Measurements from ENCODE around the gene LCN12. TPM values are rescaled to one million over a fixed set of nuclear protein-coding genes. Genes with fewer than 3 reads are reported as not detected.

The LCN12 gene
- total RNA-seq = not detected
- 0.41 TPM for polyA plus RNA-seq

GRCh38 chr9:136951541-136952320 is at the start of gene LCN12:
TSS of gene LCN12 (plus strand) at chr9:136952273. CDS start at chr9:136952328, 55 bp downstream.
- WGBS = 80% methylated on average over 14 of the region's 14 CpGs
- DNase-seq (ENCODE audit: extremely low spot score) = no peak
- H3K36me3 ChIP-seq (ENCODE audit: insufficient read depth) = no peaks in the 10 kb centered on the region
- H3K27ac ChIP-seq (ENCODE audit: low read depth) = no peak within 1 kb of the TSS
- H3K4me3 ChIP-seq (ENCODE audit: low read depth, low read length) = no peak within 1 kb of the TSS
- no peaks in the 10 kb centered on the region for H3K4me1 ChIP-seq (ENCODE audit: insufficient read depth)

GRCh38 chr9:136903041-136903554 is 49.0 kb upstream of the LCN12 start:
- H3K4me3 ChIP-seq (ENCODE audit: low read depth, low read length) = no peak overlapping the region
- WGBS = 78% methylated on average over 12 of the region's 12 CpGs
- H3K27ac ChIP-seq (ENCODE audit: low read depth) = no peak overlapping the region
- no peaks in the 10 kb centered on the region for H3K4me1 ChIP-seq (ENCODE audit: insufficient read depth)
- H3K36me3 ChIP-seq (ENCODE audit: insufficient read depth) = no peaks in the 10 kb centered on the region
- no peak for DNase-seq (ENCODE audit: extremely low spot score)

- no peak for DNase-seq (ENCODE audit: extremely low spot score)
- Histone ChIP-seq H3K4me3 (ENCODE audit: low read depth, low read length) (no peak overlapping the region), H3K36me3 (ENCODE audit: insufficient read depth) (peaks cover 2% of the 10 kb centered on the region), H3K4me1 (ENCODE audit: insufficient read depth) (no peaks in the 10 kb centered on the region), H3K27ac (ENCODE audit: low read depth) (no peak overlapping the region)
- 70% methylated on average over 4 of the region's 4 CpGs for WGBS
These were observed 45.8 kb upstream of the LCN12 start for GRCh38 chr9:136906266-136906665.

- H3K4me1 ChIP-seq (ENCODE audit: insufficient read depth) = no peaks in the 10 kb centered on the region
- no peak overlapping the region for H3K27ac ChIP-seq (ENCODE audit: low read depth)
- DNase-seq (ENCODE audit: extremely low spot score) = no peak
- no peak overlapping the region for H3K4me3 ChIP-seq (ENCODE audit: low read depth, low read length)
- 95% methylated on average over 29 of the region's 29 CpGs for WGBS
- H3K36me3 ChIP-seq (ENCODE audit: insufficient read depth) = peaks cover 2% of the 10 kb centered on the region
These were observed 44.8 kb upstream of the LCN12 start for GRCh38 chr9:136907011-136907914.

GRCh38 chr9:136910197-136910900 is 41.7 kb upstream of the LCN12 start:
- Histone ChIP-seq H3K4me1 (ENCODE audit: insufficient read depth) (no peaks in the 10 kb centered on the region), H3K36me3 (ENCODE audit: insufficient read depth) (peaks cover 2% of the 10 kb centered on the region), H3K27ac (ENCODE audit: low read depth) (no peak overlapping the region), H3K4me3 (ENCODE audit: low read depth, low read length) (no peak overlapping the region)
- WGBS = 93% methylated on average over 12 of the region's 12 CpGs
- DNase-seq (ENCODE audit: extremely low spot score) = no peak

GRCh38 chr9:136910901-136911245 is 41.2 kb upstream of the LCN12 start:
- H3K27ac ChIP-seq (ENCODE audit: low read depth) = no peak overlapping the region
- no peak for DNase-seq (ENCODE audit: extremely low spot score)
- no peak overlapping the region for H3K4me3 ChIP-seq (ENCODE audit: low read depth, low read length)
- WGBS = 91% methylated on average over 12 of the region's 12 CpGs
- H3K4me1 ChIP-seq (ENCODE audit: insufficient read depth) = no peaks in the 10 kb centered on the region
- H3K36me3 ChIP-seq (ENCODE audit: insufficient read depth) = peaks cover 2% of the 10 kb centered on the region

GRCh38 chr9:136913701-136914438 is 38.2 kb upstream of the LCN12 start:
- H3K4me3 ChIP-seq (ENCODE audit: low read depth, low read length) = no peak overlapping the region
- WGBS = 91% methylated on average over 17 of the region's 17 CpGs
- peaks cover 2% of the 10 kb centered on the region for H3K36me3 ChIP-seq (ENCODE audit: insufficient read depth)
- H3K4me1 ChIP-seq (ENCODE audit: insufficient read depth) = no peaks in the 10 kb centered on the region
- no peak overlapping the region for H3K27ac ChIP-seq (ENCODE audit: low read depth)
- DNase-seq (ENCODE audit: extremely low spot score) = no peak

GRCh38 chr9:136915632-136916329 is 36.3 kb upstream of the LCN12 start:
- Histone ChIP-seq H3K4me1 (ENCODE audit: insufficient read depth) (no peaks in the 10 kb centered on the region), H3K36me3 (ENCODE audit: insufficient read depth) (no peaks in the 10 kb centered on the region)
- WGBS = 89% methylated on average over 21 of the region's 21 CpGs

GRCh38 chr9:136916330-136917184 is 35.5 kb upstream of the LCN12 start:
- H3K36me3 ChIP-seq (ENCODE audit: insufficient read depth) = no peaks in the 10 kb centered on the region
- WGBS = 93% methylated on average over 32 of the region's 32 CpGs

More at GRCh38 chr9:136915632-136916329, 36.3 kb upstream of the LCN12 start:
- H3K4me3 ChIP-seq (ENCODE audit: low read depth, low read length) = no peak overlapping the region
- H3K27ac ChIP-seq (ENCODE audit: low read depth) = no peak overlapping the region
- DNase-seq (ENCODE audit: extremely low spot score) = no peak

GRCh38 chr9:136917902-136918301 is 34.2 kb upstream of the LCN12 start:
- Histone ChIP-seq H3K36me3 (ENCODE audit: insufficient read depth) (no peaks in the 10 kb centered on the region), H3K4me3 (ENCODE audit: low read depth, low read length) (no peak overlapping the region), H3K27ac (ENCODE audit: low read depth) (no peak overlapping the region), H3K4me1 (ENCODE audit: insufficient read depth) (no peaks in the 10 kb centered on the region)
- no peak for DNase-seq (ENCODE audit: extremely low spot score)
- WGBS = 90% methylated on average over 11 of the region's 11 CpGs

More at GRCh38 chr9:136916330-136917184, 35.5 kb upstream of the LCN12 start:
- no peak for DNase-seq (ENCODE audit: extremely low spot score)
- no peak overlapping the region for H3K27ac ChIP-seq (ENCODE audit: low read depth)
- H3K4me3 ChIP-seq (ENCODE audit: low read depth, low read length) = no peak overlapping the region
- no peaks in the 10 kb centered on the region for H3K4me1 ChIP-seq (ENCODE audit: insufficient read depth)

GRCh38 chr9:136920069-136920468 is 32.0 kb upstream of the LCN12 start:
- Histone ChIP-seq H3K4me1 (ENCODE audit: insufficient read depth) (no peaks in the 10 kb centered on the region), H3K27ac (ENCODE audit: low read depth) (no peak overlapping the region), H3K4me3 (ENCODE audit: low read depth, low read length) (no peak overlapping the region), H3K36me3 (ENCODE audit: insufficient read depth) (no peaks in the 10 kb centered on the region)
- no peak for DNase-seq (ENCODE audit: extremely low spot score)
- 98% methylated on average over 15 of the region's 15 CpGs for whole genome bisulfite sequencing
